HT1080 (cell line): ENCODE measurements around the gene DIDO1. TPM values are rescaled to one million over a fixed set of nuclear protein-coding genes. Genes with fewer than 3 reads are reported as not detected.

ENCODE experiments used
- DNase-seq: peaks from one replicate; pipeline ENCODE4 v3.0.0-alpha.2; 2015; ENCODE audit warnings: low read depth
- small RNA-seq: library from RNA; depleted of rRNA; stranded (forward); fragments of <200 nt; gene quantifications from one replicate; pipeline ENCODE3, GENCODE V24; 2014
- total RNA-seq: library from RNA; depleted of rRNA; stranded (reverse); fragments of >200 nt; shearing (Covaris generic); gene quantifications from 2 replicates; pipeline ENCODE4 v1.2.3, GENCODE V29; 2014; rRNA removed

DIDO1 gene
- total RNA-seq, 1 experiment from 2014 or later: 31.1 TPM

- DNase-seq: no peak
These were observed 88.5 kb downstream of the DIDO1 start for GRCh38 chr20:62837790-62838127.

- no peak for DNase-seq
These were observed 89.3 kb downstream of the DIDO1 start for GRCh38 chr20:62836967-62837490.

GRCh38 chr20:62835931-62836861 is 90.1 kb downstream of the DIDO1 start:
- DNase-seq: no peak

GRCh38 chr20:62834967-62835730 is 91.2 kb downstream of the DIDO1 start:
- DNase-seq: no peak

GRCh38 chr20:62832951-62833391 is 93.3 kb downstream of the DIDO1 start:
- DNase-seq: no peak

- no peak for DNase-seq
These were observed 93.9 kb downstream of the DIDO1 start for GRCh38 chr20:62832212-62832922.

GRCh38 chr20:62831854-62832211 is 94.5 kb downstream of the DIDO1 start:
- DNase-seq: no peak

GRCh38 chr20:62831361-62831788 is 94.9 kb downstream of the DIDO1 start:
- no peak for DNase-seq

- DNase-seq: no peak
These were observed 95.5 kb downstream of the DIDO1 start for GRCh38 chr20:62830821-62831220.

GRCh38 chr20:62830251-62830650 is 96.1 kb downstream of the DIDO1 start:
- no peak for DNase-seq

- DNase-seq: no peak
These were observed 96.8 kb downstream of the DIDO1 start for GRCh38 chr20:62829231-62830230.

- no peak for DNase-seq
These were observed 97.6 kb downstream of the DIDO1 start for GRCh38 chr20:62828511-62829230.

GRCh38 chr20:62828051-62828450 is 98.3 kb downstream of the DIDO1 start:
- DNase-seq: no peak

Small RNAs within 50 kb of the gene (small RNA-seq; reads per million reads assigned to genes)
- not detected for gene DPH3P1

Other genes with a start within 250 kb of the DIDO1 start
- 0.19 and 0.50 TPM in 2 replicates for gene NTSR1, start 217.7 kb downstream of the DIDO1 start, total RNA-seq
- 42.5 and 47.8 TPM in 2 replicates for gene MRGBP, start 130.0 kb downstream of the DIDO1 start, total RNA-seq
- 86.7 and 95.5 TPM in 2 replicates for gene OGFR, start 121.7 kb downstream of the DIDO1 start, total RNA-seq
- gene COL9A3, start 109.5 kb downstream of the DIDO1 start, total RNA-seq: 0.08 and 0.84 TPM in 2 replicates
- 9.6 and 14.3 TPM in 2 replicates for gene TCFL5, start 64.7 kb downstream of the DIDO1 start, total RNA-seq
- 20.1 and 29.2 TPM in 2 replicates for gene GID8, start 11.6 kb upstream of the DIDO1 start, total RNA-seq
- gene SLC17A9, start 26.2 kb upstream of the DIDO1 start, total RNA-seq: not detected in 2 replicates
- gene BHLHE23, start 80.5 kb upstream of the DIDO1 start, total RNA-seq: not detected in 2 replicates